Measurements from ENCODE around the gene PRAMEF11.
"Not testable (repeated sequence)": the region's sequence is repeated elsewhere in the genome, so short reads cannot be mapped to it uniquely, and the experiment has no call there.

DNA sequence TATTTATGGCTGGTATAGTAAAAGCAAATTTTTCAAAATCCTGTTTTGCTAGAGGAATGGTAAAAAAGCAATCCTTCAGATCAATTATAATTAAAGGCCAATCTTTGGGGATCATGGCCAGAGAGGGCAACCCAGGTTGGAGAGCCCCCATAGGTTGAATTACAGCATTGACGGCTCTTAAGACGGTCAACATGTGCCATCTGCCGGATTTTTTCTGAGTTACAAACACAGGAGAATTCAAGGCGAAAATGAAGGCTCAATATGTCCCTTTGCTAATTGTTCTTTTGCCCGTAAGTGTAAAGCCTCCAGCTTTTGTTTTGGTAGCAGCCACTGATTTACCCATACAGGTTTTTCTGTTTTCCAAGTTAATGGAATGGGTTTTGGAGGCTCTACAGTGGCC, 49.7 kb downstream of the PRAMEF11 start:
- TF ChIP-seq, protein P1, sequence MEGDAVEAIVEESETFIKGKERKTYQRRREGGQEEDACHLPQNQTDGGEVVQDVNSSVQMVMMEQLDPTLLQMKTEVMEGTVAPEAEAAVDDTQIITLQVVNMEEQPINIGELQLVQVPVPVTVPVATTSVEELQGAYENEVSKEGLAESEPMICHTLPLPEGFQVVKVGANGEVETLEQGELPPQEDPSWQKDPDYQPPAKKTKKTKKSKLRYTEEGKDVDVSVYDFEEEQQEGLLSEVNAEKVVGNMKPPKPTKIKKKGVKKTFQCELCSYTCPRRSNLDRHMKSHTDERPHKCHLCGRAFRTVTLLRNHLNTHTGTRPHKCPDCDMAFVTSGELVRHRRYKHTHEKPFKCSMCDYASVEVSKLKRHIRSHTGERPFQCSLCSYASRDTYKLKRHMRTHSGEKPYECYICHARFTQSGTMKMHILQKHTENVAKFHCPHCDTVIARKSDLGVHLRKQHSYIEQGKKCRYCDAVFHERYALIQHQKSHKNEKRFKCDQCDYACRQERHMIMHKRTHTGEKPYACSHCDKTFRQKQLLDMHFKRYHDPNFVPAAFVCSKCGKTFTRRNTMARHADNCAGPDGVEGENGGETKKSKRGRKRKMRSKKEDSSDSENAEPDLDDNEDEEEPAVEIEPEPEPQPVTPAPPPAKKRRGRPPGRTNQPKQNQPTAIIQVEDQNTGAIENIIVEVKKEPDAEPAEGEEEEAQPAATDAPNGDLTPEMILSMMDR (conservative IDR thresholded peaks at IDR 0.05): peak; percentile 25
- TF ChIP-seq ZFX (IDR thresholded peaks at IDR 0.05): not testable (repeated sequence)

Data from C4-2B (cell line).